ENCODE measurements around the gene TRMT44. TPM values are rescaled to one million over a fixed set of nuclear protein-coding genes. Genes with fewer than 3 reads are reported as not detected.

TRMT44 gene
- total RNA-seq, 1 donor from 2014 or later = 24.5 TPM

DNA sequence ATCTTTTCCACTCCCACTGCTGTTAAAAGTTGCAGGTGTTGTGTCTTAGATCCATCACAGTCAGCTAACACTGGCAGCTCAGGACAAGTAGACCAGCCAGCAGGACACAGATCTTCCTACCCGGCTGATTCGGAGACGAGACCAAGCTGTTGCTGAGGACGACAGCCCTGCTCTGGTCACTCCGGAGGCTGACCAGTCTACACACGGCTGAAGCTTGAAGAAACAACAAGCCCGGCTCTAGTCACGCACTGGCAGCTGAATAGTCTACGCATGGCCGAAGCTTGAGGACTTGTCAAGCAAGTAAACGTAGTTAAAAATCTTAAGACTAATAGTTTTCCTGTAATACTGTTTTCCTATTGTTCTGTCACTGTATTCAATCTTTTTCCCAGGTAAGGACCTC, 1.8 kb upstream of the TRMT44 start:
- peak overlapping the region; percentile 53 for H3K4me3 Mint-ChIP-seq (ENCODE audit: unreplicated experiment)
- TF ChIP-seq, protein P1, sequence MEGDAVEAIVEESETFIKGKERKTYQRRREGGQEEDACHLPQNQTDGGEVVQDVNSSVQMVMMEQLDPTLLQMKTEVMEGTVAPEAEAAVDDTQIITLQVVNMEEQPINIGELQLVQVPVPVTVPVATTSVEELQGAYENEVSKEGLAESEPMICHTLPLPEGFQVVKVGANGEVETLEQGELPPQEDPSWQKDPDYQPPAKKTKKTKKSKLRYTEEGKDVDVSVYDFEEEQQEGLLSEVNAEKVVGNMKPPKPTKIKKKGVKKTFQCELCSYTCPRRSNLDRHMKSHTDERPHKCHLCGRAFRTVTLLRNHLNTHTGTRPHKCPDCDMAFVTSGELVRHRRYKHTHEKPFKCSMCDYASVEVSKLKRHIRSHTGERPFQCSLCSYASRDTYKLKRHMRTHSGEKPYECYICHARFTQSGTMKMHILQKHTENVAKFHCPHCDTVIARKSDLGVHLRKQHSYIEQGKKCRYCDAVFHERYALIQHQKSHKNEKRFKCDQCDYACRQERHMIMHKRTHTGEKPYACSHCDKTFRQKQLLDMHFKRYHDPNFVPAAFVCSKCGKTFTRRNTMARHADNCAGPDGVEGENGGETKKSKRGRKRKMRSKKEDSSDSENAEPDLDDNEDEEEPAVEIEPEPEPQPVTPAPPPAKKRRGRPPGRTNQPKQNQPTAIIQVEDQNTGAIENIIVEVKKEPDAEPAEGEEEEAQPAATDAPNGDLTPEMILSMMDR (IDR thresholded peaks at IDR 0.05) = no peak
- no peaks in the 10 kb centered on the region for H3K9me3 Mint-ChIP-seq (ENCODE audit: unreplicated experiment)
- no peak for DNase-seq (ENCODE audit: extremely low spot score, unreplicated experiment)
- peaks cover 47% of the 10 kb centered on the region for H3K4me1 Mint-ChIP-seq (ENCODE audit: unreplicated experiment)
- peaks cover 3% of the 10 kb centered on the region for H3K36me3 Mint-ChIP-seq (ENCODE audit: unreplicated experiment)
- H3K27me3 Mint-ChIP-seq (ENCODE audit: unreplicated experiment) = no peaks in the 10 kb centered on the region
- peak overlapping the region; percentile 56 for H3K27ac Mint-ChIP-seq (ENCODE audit: unreplicated experiment)

DNA sequence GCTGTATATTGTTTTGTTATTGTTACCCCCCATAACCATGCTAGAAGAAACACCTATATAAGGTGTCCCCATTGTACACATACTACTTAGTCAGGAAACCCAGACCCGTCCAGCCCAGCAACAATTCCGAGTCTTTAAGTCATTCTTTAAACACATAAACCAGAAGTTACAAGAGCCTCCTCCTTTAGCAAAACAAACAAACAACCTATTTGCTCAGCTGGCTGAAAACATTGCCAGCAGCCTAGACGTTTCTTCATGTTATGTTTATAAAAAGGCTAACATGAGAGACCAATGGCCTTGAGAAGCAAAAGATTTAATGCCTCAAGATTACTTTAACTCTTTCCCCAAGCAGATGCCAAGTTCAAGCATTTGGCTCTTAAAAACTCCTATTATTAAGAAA, 1.4 kb upstream of the TRMT44 start:
- TF ChIP-seq, protein P1 (IDR thresholded peaks at IDR 0.05) = no peak
- no peak for DNase-seq (ENCODE audit: extremely low spot score, unreplicated experiment)
- H3K4me3 Mint-ChIP-seq (ENCODE audit: unreplicated experiment) = peak overlapping the region; percentile 53
- H3K27me3 Mint-ChIP-seq (ENCODE audit: unreplicated experiment) = no peaks in the 10 kb centered on the region
- H3K4me1 Mint-ChIP-seq (ENCODE audit: unreplicated experiment) = peaks cover 51% of the 10 kb centered on the region
- no peaks in the 10 kb centered on the region for H3K9me3 Mint-ChIP-seq (ENCODE audit: unreplicated experiment)
- peaks cover 3% of the 10 kb centered on the region for H3K36me3 Mint-ChIP-seq (ENCODE audit: unreplicated experiment)
- H3K27ac Mint-ChIP-seq (ENCODE audit: unreplicated experiment) = peak overlapping the region; percentile 56

DNA sequence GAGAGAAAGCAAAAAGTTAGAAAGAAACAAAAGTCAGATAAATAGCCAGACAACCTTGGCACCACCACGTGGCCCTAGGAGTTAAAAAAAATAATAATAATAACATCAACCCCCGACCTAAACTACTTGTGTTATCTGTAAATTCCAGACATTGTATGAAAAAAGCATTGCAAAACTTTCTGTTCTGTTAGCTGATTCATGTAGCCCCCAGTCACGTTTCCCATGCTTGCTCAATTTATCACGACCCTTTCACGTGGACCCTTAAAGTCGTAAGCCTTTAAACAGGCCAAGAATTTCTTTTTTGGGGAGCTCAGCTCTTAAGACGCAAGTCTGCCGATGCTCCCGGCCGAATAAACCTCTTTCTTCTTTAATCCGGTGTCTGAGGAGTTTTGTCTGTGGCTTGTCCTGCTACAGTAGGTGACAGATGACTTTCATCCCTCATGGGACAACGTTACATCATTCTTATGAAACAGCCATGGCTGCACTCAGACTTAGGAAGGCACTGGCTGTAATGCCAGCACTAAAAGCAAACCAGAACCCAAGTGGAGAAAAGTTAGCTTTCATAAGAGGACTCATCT, 574 bp upstream of the TRMT44 start:
- H3K27me3 Mint-ChIP-seq (ENCODE audit: unreplicated experiment) = no peaks in the 10 kb centered on the region
- peaks cover 3% of the 10 kb centered on the region for H3K36me3 Mint-ChIP-seq (ENCODE audit: unreplicated experiment)
- peak overlapping the region; percentile 96 for H3K27ac Mint-ChIP-seq (ENCODE audit: unreplicated experiment)
- no peak for DNase-seq (ENCODE audit: extremely low spot score, unreplicated experiment)
- TF ChIP-seq, protein P1 (IDR thresholded peaks at IDR 0.05) = no peak
- H3K9me3 Mint-ChIP-seq (ENCODE audit: unreplicated experiment) = no peaks in the 10 kb centered on the region
- H3K4me1 Mint-ChIP-seq (ENCODE audit: unreplicated experiment) = peaks cover 51% of the 10 kb centered on the region
- H3K4me3 Mint-ChIP-seq (ENCODE audit: unreplicated experiment) = peak overlapping the region; percentile 87

- H3K9me3 Mint-ChIP-seq (ENCODE audit: unreplicated experiment) = no peaks in the 10 kb centered on the region
Measured at GRCh38 chr4:8441499-8442091, 1.0 kb downstream of the TRMT44 start.

More at GRCh38 chr4:8441499-8442091, 1.0 kb downstream of the TRMT44 start:
- no peak for DNase-seq (ENCODE audit: extremely low spot score, unreplicated experiment)
- Mint-ChIP-seq H3K27ac (ENCODE audit: unreplicated experiment) (peak overlapping the region; percentile 68), H3K4me3 (ENCODE audit: unreplicated experiment) (peak overlapping the region; percentile 87), H3K4me1 (ENCODE audit: unreplicated experiment) (peaks cover 51% of the 10 kb centered on the region), H3K36me3 (ENCODE audit: unreplicated experiment) (peaks cover 3% of the 10 kb centered on the region), H3K27me3 (ENCODE audit: unreplicated experiment) (no peaks in the 10 kb centered on the region)
- TF ChIP-seq, protein P1 (IDR thresholded peaks at IDR 0.05) = no peak

Data from osteocyte (in vitro differentiated cells).